IPS-18a (cell line): ENCODE results near the gene GNG4.

Experiments
- H3K27ac ChIP-seq: one replicate; pipeline ENCODE4 v1.5.1; 2013; ENCODE audit warnings: low read length
- H3K27me3 ChIP-seq: one replicate; pipeline ENCODE4 v1.6.1; 2013; ENCODE audit warnings: mild to moderate bottlenecking, low read length; ENCODE audit not compliant: control insufficient read depth, insufficient read depth
- H3K36me3 ChIP-seq: one replicate; pipeline ENCODE4 v1.6.1; 2013; ENCODE audit warnings: low read depth, low read length; ENCODE audit not compliant: control insufficient read depth
- H3K4me1 ChIP-seq: one replicate; pipeline ENCODE4 v1.6.1; 2013; ENCODE audit warnings: low read depth, low read length; ENCODE audit not compliant: control insufficient read depth
- H3K4me3 ChIP-seq: one replicate; pipeline ENCODE4 v1.5.1; 2013; ENCODE audit warnings: low read length
- H3K9ac ChIP-seq: one replicate; pipeline ENCODE4 v1.6.1; 2013; ENCODE audit warnings: mild to moderate bottlenecking, low read length, moderate library complexity
- H3K9me3 ChIP-seq: one replicate; pipeline ENCODE4 v1.6.1; 2013; ENCODE audit warnings: low read depth, low read length; ENCODE audit not compliant: control insufficient read depth

The GNG4 gene

DNA sequence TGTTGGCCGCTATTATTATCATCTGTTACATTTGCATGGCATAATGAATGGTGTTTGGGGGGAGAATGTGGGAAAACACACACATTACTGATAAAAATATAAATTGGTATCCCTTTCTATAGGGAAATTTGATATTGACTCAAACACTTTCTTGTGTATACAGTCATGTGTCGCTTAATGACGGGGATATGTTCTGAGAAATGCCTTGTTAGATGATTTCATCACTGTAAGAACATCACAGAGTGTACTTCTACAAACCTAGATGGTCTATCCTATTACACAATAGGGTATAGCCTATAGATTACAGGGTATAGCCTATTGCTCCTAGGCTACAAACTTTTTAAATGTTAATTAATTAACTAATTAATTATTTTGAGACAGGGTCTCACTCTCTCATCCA, 78.1 kb downstream of the GNG4 start:
- Histone ChIP-seq H3K4me1 (no peaks in the 10 kb centered on the region), H3K4me3 (no peak overlapping the region), H3K9ac (no peak overlapping the region), H3K9me3 (no peaks in the 10 kb centered on the region), H3K27me3 (no peaks in the 10 kb centered on the region), H3K36me3 (no peaks in the 10 kb centered on the region), H3K27ac (no peak overlapping the region)

DNA sequence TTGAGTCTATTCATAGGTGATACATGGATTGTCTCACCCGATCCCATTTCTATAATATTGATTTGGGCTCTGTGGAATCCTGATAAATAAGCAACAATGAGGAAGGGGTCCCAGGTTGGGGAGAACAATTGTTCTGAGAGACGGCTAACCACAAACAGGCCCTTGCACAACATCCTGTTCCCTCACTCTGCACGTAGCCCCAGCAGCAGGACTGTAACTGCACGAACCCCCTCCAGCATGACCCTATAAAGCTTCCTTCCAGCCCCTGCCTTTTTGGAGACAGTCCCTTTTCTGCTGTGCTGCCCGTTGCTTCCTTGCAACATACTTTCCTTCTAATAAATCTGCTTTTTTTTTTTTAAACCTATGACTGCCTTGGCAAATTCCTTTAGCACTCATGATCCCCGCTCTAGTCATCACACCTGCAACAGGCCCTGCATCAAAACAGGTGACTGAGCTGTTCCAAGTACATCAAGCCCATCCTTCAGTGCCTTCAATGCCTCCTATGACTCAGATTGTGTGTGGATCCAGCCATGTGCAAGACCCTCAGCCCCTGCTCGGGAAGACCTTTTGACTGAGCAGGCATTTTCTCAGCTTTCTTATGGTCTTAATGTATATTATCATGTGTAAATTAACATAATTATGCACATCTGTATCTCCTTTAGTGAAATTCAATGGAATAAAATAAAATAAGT, 81.6 kb downstream of the GNG4 start:
- Histone ChIP-seq H3K9me3 (no peaks in the 10 kb centered on the region), H3K36me3 (no peaks in the 10 kb centered on the region), H3K4me3 (no peak overlapping the region), H3K4me1 (no peaks in the 10 kb centered on the region), H3K27ac (no peak overlapping the region), H3K27me3 (no peaks in the 10 kb centered on the region), H3K9ac (no peak overlapping the region)

DNA sequence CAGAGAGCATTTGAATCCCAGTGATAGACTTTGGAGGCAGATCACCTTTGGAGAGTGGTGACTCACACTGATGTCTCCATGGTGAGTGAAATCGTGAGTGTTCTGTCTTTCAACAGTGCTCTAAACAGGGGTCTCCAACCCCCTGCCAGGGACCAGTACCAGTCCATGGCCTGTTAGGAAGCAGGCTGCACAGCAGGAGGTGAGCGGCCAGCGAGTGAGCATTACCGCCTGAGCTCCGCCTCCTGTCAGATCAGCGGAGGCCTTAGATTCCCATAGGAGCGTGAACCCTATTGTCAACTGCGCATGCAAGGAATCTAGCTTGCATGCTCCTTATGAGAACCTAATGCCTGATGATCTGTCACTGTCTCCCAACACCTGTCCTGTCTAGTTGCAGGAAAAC, 83.5 kb downstream of the GNG4 start:
- no peak overlapping the region for H3K27ac ChIP-seq
- H3K4me1 ChIP-seq = no peaks in the 10 kb centered on the region
- H3K9ac ChIP-seq = no peak overlapping the region
- H3K36me3 ChIP-seq = no peaks in the 10 kb centered on the region
- no peaks in the 10 kb centered on the region for H3K27me3 ChIP-seq
- H3K4me3 ChIP-seq = no peak overlapping the region
- no peaks in the 10 kb centered on the region for H3K9me3 ChIP-seq

DNA sequence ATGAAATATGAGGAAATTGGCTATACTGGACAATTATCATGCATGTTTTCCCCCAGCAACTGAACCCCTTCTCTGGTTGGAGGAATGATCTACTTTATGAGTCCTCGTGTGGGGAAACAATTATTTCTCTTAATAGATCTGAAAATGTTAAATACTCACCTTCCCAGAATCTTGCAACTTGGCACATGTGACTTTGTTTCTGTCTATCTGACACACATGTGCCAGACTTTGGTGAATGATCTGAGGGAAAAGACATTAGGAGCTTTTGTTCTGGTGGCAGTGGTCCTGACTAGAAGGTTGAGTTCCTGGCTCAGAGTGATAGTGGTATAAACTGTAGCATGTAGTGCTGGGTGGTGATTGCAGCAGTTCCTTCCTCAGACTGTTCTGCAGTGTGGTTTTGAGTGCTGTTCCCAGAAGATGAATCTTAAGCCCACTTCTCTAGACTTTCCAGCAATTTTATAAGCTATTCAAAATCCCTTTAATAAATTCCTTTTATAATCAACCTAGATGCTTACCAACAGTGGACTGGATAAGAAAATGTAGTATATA, 86.0 kb downstream of the GNG4 start:
- Histone ChIP-seq H3K27ac (no peak overlapping the region), H3K4me3 (no peak overlapping the region), H3K9ac (no peak overlapping the region), H3K36me3 (no peaks in the 10 kb centered on the region), H3K4me1 (no peaks in the 10 kb centered on the region), H3K9me3 (no peaks in the 10 kb centered on the region), H3K27me3 (no peaks in the 10 kb centered on the region)

DNA sequence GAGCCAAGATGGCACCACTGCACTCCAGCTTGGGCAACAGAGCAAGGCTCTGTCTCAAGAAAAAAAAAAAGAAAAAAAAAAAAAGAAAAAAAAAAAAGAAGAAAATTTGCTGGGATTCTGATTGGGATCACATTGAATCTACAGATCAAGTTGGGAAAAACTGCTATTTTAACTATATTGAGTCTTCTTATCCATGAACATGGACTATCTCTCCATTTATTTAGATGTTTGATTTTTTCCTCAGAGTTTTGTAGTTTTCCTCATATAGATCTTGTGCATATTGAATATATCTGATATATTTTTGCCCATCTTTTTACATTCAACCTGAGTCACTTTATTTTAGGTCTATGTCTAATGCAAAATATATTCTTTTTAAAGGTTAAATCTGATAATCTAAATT, 87.0 kb downstream of the GNG4 start:
- Histone ChIP-seq H3K27ac (no peak overlapping the region), H3K9ac (no peak overlapping the region), H3K4me3 (no peak overlapping the region), H3K4me1 (no peaks in the 10 kb centered on the region), H3K36me3 (no peaks in the 10 kb centered on the region), H3K27me3 (no peaks in the 10 kb centered on the region), H3K9me3 (no peaks in the 10 kb centered on the region)

DNA sequence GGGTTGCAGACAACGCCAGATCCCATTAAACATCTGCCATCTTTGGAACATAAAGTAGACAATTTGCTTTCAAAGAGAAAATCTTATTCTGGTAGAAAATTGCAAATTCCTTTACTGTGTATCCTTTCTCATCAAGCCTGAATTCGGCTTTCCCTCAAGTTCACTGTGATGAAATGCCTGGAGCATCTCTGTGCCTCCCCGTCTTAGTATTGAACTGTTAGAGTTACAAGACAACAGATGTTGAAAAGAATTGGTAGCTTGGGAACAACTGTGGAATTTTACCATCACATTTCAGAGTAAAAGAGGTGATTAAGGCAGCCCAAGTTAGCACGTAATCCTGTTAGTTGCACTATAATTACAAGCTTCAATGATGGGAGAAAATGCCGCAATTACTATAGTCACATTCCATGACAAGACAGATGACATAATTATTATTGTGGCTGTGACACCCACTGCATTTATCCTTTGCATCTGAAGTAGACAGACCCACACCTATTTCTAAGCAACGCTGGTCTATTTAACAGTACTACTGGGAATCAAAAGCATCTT, 90.9 kb downstream of the GNG4 start:
- no peaks in the 10 kb centered on the region for H3K36me3 ChIP-seq

DNA sequence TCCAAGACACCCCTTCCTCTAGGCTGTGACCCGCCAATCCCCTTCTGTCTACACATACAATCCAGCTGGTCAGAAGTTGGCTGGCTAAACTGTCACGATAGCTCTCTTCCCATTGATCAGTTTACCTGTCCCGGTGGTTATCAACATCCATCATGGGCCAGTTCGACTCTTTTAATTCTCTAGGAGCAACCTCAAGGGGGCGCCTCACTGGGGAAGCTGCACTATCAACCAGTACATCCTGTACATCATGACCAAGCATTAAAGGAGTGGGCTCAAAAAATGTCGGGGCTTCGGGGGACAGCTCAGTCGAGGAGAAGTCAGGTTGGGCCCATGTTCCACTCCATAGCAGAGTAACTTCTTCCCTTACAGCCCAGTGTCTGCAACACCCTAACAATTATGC, 92.1 kb downstream of the GNG4 start:
- no peak overlapping the region for H3K4me3 ChIP-seq

More for the DNA sequence above, 90.9 kb downstream of the GNG4 start:
- Histone ChIP-seq H3K4me1 (no peaks in the 10 kb centered on the region), H3K9me3 (no peaks in the 10 kb centered on the region), H3K27me3 (no peaks in the 10 kb centered on the region), H3K27ac (no peak overlapping the region), H3K4me3 (no peak overlapping the region), H3K9ac (no peak overlapping the region)

DNA sequence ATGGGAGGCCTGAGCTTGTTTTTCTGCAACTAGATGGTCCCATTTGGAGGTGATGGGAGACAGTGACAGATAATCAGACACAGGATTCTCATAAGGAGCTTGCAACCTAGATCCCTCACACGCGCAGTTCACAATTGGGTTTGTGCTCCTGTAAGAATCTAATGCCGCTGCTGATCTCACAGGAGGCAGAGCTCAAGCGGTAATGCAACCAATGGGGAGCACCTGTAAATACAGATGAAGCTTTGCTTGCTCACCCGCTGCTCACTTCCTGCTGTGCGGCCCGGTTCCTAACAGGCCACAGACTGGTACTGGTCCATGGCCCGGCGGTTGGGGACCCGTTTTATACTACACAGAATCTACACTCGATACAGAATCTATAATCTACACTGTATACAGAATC, 92.8 kb downstream of the GNG4 start:
- Histone ChIP-seq H3K9ac (no peak overlapping the region), H3K4me3 (no peak overlapping the region), H3K9me3 (no peaks in the 10 kb centered on the region), H3K27me3 (no peaks in the 10 kb centered on the region), H3K27ac (no peak overlapping the region), H3K36me3 (no peaks in the 10 kb centered on the region), H3K4me1 (no peaks in the 10 kb centered on the region)

More for the DNA sequence above, 92.1 kb downstream of the GNG4 start:
- H3K9me3 ChIP-seq = no peaks in the 10 kb centered on the region
- no peaks in the 10 kb centered on the region for H3K4me1 ChIP-seq
- H3K27me3 ChIP-seq = no peaks in the 10 kb centered on the region
- no peak overlapping the region for H3K9ac ChIP-seq
- H3K36me3 ChIP-seq = no peaks in the 10 kb centered on the region
- no peak overlapping the region for H3K27ac ChIP-seq

DNA sequence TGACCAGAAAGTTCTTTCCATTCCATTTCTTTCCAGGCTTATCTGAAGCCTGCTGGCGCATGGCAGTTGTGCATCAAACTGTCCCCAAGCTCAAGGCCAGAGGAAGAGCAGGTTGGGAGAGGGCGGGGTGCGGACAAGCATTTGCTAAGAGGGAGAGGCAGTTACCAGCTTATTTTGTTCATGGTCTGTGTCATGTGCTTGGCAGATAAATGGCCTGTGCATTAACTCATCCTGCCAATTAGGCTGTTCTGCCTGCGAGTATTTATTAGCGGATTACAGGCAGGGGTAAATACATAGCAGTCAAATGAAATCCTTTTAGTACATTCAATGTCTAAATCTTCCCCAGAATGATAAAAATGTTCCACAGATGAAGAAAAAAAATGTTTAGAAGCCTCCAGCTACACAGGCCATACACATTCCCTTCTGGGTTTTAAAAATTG, 96.5 kb downstream of the GNG4 start:
- Histone ChIP-seq H3K36me3 (no peaks in the 10 kb centered on the region), H3K4me1 (no peaks in the 10 kb centered on the region), H3K27ac (no peak overlapping the region), H3K9ac (no peak overlapping the region), H3K27me3 (no peaks in the 10 kb centered on the region), H3K4me3 (no peak overlapping the region), H3K9me3 (no peaks in the 10 kb centered on the region)

DNA sequence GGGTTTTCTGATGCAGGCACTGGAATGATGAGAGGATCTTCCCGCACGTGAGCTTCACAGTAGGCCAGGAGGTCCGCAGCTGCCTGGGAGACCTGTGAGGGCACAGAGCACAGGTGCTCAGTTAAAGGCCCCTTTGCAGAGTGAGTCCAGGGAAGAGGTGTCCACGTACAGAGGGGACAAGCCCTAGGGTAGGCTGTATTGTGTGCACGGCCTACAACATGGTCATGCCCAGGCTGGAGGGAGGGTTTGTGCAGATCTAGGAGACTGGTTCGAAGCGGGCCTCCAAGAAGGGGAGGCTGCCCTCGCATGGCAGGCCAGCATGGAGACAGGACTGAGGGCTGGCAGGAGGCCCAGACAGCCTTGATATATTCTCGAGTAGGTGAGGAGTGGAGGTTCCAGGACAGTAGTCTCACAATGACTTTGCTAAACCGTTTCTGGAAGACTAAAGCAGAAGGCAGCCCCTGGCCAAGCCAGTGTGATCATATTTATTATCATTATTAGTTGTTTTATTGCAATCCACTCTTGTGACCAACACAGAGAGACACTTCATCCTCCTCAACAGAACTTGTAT, 97.4 kb downstream of the GNG4 start:
- no peak overlapping the region for H3K27ac ChIP-seq
- no peaks in the 10 kb centered on the region for H3K27me3 ChIP-seq
- H3K36me3 ChIP-seq = no peaks in the 10 kb centered on the region
- no peaks in the 10 kb centered on the region for H3K9me3 ChIP-seq
- H3K4me3 ChIP-seq = no peak overlapping the region
- H3K4me1 ChIP-seq = peaks cover 2% of the 10 kb centered on the region
- H3K9ac ChIP-seq = no peak overlapping the region

DNA sequence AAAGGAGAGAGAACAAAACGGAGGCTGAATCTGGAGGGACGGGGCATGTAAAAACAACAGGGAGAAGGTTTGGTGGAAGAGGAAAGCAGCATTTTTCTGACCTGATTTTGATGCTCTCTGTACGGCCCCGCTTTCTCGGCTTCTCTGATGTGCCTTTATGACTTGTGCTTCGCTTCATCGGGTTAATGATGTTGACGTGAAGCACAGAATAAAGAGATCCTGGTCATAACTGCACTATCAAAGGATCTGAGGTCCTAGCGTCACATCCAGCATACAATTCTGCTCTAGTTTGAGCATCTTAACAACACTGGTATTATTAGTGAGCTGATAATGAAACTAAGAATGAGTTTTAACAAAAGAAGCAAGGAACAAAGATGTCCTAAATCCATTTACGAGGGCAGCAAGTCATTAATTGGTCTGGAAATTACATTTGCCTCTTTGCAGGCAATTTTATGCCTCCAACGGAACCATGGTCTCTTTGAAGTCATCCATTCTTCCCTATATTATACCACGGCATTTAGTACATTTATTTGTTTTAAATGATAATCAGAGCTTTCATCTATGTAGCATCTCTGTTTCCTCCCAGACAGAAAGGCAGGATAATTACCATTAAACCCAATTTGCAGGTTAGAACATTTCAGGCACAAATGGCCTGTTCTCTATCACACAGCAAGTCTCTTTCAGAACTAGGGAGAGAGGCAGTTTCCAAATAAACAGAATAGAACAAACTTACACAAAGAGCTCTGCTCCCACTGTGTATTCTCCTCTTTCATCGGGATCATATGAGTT, 100.0 kb downstream of the GNG4 start:
- H3K4me1 ChIP-seq = peaks cover 5% of the 10 kb centered on the region
- H3K9me3 ChIP-seq = no peaks in the 10 kb centered on the region
- H3K9ac ChIP-seq = no peak overlapping the region
- no peak overlapping the region for H3K4me3 ChIP-seq
- no peaks in the 10 kb centered on the region for H3K27me3 ChIP-seq
- no peak overlapping the region for H3K27ac ChIP-seq
- H3K36me3 ChIP-seq = no peaks in the 10 kb centered on the region
